Stimulated activated CD8-positive, alpha-beta memory T cell treated with anti-CD3 and anti-CD28 coated beads, Interleukin-4, amount 100 ng/mL, for 48 hours (primary cell): ENCODE data around the gene COL15A1.

ENCODE experiments used
- DNase-seq: peaks from one replicate; pipeline ENCODE4 v3.0.0-alpha.2; 2020

The COL15A1 gene

DNA sequence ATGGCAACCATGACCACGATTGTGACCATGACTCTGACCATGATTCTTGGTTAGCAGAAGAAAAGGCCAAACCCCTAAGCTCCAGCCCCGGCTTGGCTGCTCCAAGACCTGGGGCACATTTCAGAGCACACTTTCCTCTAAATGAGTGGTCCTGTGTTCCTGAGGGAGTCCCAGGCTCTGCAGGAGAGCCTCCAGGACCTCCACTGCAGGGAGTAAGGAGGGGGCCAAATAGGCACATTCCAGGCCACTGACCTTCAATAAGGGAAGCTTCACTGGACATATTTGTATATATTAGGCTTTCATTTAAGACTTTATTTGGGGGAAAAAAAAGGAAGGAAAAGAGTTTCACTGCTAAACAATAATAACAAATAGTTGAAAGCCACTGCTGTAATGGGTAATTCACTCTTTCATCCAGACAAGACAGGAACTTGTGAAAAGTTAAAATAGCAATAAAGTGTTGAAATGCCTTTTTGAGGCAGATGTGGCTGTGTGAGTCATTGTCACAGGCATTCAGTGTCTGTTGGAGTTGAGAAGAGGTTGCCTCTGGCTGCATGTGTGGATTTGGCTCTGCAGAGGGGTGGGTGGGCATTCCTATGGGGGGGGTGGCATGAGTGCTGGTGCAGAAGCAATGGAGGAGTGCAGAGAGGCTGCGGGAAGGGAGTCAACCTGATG is 97.3 kb downstream of the COL15A1 start:
- DNase-seq: no peak

DNA sequence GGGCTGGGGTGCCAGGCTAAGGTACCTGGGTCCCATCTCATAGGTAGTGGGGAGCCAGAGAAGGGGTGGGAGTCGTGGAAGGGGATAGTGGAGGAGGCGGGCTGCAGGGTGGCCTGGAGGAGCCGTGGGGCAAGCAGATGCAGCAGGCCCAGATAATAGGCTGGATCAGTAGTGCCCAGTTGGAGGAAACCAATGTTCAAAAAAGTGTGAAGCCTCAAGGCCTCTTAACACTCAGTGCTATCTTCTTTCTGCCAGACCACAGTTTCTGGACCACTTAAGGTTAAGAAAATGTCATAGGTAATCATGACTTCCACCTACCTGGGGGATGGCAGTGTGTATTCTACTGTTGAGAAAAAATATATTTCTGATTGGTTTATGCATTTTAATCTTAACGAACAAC is 97.9 kb downstream of the COL15A1 start:
- no peak for DNase-seq

DNA sequence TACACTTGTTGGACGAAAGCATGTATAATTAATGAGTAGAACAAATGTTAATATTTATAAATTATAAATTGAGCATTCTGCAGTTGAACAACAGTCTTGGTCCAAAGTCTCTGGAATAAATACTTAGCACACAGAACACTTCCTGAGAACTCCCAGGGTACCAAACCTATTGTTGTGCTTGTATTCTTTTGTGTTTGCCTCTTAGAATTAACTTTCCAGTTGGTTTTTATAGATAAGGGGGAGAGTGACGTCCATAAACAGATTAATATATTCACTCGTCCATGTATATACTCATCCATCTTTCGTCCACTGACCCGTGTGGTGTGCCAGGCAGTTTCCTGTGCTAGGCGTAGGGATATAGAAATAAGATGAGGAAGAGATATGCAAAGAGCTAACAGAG is 98.9 kb downstream of the COL15A1 start:
- DNase-seq: no peak

DNA sequence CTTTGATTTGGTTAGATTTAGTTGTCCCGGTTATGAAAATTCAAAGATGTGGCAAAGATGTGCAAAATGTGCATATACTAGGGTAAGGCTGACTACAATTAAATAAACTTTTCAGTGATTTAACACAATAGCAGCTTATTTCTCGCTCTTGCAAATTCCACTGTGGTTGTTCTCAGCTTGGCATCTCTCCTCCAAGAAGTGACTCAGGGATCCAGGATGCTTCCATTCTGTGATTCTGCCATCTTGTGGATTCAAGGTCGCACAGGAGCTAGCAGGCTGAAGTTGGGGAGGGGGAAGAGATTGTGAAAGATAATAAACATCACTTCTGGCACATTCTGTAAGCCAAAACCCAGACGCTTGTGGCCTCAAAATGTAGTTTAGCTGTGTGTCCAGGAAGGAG is 101.1 kb downstream of the COL15A1 start:
- no peak for DNase-seq

DNA sequence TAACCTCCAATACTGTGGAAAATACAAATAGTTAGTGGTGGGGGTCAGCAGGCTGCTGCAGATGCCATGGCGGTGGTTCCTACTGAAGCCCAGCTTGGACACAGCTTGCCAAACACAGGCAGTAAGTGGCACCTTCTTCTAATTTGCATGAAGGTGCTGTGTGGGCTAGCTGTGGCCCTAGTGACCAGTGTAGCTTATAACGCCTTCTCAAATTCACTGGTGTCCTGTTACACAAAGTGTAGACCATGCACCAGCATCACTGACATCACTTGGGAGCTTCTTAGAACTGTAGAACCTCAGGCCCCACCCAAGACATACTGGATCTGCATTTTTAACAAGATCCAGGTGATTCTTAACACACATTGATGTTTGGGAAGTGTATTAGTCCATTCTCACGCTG is 102.4 kb downstream of the COL15A1 start:
- DNase-seq: no peak

DNA sequence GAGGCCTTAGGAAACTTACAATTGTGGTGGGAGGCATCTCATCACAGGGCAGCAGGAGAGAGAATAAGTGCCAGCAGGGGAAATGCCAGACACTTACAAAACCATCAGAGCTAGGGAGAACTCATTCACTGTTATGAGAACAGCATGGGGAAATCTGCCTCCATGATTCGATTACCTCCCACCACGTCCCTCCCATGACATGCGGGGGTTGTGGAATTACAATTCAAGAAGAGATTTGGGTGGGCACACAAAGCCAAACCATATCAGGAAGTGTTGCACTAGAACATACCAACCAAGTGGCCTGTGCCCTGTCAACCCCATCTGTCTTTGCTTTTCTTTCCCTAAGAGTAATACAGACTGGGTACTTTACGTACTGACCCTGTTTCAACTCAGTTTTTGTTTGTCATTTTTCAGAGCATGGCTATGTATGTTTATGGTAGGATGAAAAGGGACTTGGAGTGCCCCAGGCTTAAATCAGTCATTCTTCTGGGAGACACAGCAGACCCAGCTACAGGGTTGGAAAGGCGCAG is 102.9 kb downstream of the COL15A1 start:
- no peak for DNase-seq

DNA sequence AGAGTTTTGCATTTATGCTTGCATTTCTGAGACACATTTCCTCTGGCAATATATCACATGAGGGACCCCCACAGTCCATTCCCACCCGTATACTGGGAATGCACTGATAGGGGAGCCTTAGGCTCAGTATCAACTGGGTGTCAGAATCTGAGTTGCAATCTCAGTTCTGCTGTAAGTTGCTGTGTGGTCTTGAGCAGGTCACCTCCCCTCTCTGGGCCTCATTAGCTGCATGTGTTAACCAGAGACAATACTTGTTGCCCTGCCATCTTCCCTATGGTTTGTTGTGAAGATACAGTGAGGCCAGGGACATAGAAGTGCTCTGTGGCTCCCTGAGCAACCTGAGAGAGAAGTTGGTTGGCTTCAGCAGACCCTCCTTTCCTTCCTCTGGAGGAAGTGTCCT is 105.5 kb downstream of the COL15A1 start:
- DNase-seq: no peak

DNA sequence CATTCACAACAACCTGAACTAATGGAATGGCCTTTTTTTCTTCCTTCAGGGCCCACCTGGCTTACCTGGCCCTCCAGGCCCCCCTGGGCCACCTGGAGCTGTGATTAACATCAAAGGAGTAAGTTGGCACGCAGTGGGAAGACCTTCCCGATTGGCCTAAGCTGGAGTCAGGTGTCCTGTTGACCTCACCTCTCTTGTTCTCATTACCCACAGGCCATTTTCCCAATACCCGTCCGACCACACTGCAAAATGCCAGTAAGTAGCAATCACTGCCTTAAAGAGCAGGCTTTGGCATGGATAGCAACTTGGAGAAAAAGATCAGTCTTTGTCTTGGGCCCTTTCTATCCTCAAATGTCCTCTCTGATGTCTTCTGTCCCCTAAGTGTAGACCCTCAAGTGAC is 105.9 kb downstream of the COL15A1 start:
- DNase-seq: no peak

DNA sequence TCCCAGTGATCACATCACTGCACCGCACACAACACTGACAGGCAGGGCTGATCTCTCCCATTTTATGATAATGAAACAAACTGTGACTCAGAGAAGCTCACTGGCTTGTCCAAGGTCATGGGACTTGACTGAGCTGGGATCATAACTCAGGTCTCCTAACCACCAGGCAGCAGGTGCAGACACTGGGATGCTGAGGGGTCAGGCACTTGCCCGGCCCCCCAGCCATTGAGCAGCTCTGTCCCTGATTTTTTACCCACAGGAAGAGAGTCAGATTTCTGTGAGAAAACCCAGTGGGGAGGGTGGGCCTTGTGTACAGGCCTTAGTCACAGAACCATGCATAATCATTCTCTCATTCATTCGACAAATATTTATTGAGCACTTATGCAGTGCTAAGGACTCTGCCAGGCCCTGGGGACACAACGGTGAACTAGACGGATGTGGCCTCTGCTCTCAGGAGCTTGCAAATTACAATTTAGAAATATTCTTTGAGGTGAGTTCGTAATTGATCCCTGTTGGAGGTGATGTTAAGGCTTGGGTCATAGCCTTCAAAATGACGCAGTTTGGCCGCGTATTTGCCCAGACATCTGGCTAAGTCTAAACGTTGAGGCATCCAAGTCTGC is 106.7 kb downstream of the COL15A1 start:
- no peak for DNase-seq

DNA sequence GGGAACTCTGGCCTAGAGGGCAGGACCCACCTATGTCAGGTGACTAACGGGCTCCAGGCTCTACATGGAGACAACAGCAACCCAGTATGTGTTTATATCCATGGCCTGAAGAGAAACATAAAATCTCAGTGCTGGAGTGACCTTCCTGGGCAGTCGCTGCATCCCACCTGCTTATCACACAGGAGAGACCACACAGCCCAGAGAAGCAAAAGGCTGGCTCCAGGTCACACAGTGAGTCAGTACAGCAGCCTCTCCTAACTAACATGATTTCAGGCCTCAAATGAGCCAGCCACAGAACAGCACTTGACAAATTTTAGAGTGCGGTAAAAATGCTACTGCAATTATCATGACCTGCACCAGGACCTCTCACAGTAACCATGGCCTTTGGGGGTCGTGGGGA is 107.2 kb downstream of the COL15A1 start:
- DNase-seq: no peak

DNA sequence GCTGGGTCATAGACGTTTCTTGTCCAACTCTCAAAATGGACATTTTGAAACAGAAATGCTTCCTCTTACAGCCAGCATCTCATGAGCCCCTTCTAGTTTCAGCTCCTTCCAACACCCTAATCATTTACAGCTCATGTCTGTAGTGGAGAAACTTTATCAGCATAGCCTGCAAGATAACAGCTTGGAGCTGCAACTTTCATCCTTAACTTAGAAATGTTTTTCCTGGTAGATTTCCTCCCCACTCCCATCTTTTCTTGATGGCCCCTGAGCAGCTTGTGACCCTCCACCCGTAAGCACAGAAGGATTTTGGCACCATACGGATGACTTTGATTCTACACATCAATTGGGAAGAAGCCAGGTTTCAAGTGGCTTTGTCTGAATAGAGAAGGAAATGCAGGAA is 107.7 kb downstream of the COL15A1 start:
- no peak for DNase-seq

DNA sequence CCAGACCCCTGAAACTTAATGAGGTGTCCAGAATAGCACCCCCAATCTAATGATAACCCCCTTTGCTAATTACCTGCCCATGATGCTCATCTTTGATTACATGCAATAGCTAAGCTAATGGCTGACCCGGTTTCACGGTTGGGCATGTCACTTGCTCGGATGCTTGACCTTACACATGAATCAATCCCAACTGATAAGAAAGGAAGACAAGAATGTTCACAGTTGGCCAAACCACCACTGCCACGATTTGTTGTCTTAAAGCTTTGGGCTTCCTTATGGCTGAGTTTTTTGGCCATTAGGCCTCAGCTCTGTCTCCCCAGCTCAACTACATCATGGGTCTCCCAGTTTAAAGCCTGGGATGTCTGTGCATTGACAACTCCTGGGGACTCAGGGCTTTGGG is 108.1 kb downstream of the COL15A1 start:
- DNase-seq: no peak

DNA sequence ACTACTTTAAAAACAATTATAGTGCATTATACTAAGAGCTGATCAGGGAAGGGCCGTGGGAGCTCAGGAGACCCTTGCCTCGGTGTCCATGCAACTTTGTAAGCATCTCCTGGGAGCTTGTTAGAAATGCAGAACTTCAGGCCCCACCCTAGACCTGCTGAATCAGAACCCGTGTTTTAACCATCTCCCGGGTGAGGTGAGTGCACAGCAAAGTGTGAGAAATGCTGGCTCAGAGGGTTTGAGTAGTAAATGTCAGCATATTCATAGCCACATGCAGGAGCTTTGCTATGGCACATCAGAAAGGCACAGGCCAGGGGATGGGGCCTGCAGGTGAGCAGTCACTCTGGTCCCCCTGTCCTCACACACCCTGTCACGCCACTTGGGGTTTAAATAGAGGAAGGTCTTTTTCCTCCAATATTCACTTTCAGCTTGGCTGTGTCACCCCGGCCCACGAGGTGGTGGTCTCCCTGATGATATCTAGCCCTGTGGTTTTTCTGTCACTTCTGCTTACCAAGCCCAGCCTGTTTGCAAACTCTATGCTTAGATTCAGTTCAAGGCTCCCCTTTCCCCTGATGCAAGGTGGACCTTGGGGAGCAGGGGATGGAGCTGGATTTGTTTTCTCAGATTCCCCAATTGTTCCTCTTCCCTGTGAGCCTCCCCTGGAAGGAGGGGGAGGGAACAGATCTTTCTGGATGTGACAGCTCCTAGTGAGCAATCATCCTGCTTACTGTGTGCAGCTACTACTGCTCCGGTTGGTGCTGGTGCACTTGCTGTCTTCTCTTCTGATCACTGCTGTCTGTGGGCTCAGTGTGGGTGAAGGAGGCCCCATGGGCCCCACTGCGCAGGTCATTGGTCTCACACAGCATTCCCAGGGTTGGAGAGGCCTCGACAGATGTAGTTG is 109.4 kb downstream of the COL15A1 start:
- DNase-seq: no peak

DNA sequence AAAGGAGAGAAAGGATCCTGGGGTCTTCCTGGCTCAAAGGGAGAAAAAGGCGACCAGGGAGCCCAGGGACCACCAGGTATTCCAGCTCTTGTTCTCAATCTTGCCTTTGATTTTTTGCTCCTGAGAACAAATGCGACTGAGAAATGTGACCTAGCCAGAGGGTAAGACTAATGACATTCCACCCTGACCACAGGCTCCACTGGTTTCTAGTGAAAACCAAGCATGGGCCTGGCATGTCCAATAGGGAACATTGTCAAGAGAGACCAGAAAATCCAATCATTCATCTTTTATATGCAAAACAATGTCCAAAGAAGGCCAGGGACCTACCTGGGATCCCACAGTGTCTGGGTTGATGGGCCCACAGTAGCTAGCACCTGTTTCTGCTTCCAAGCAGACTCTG is 110.9 kb downstream of the COL15A1 start:
- no peak for DNase-seq

DNA sequence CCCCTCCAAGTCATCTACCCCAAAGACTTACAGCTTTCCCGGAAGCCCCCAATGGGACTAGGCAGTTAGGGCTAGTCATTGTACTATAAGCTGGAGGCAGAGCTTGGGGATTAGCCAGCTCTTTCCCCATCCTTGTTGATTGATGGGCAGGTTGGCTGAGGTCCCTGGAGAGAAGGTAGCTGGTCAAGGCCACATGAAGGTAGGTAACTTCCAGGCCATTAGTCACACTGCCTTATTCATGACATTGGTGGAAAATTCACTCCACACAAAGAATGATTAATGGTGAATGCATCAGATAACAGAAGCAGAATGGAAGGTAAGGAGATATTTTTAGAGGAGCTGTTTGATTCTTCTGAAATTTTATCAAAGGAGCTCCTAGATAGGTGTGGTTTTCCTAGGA is 111.7 kb downstream of the COL15A1 start:
- DNase-seq: no peak

DNA sequence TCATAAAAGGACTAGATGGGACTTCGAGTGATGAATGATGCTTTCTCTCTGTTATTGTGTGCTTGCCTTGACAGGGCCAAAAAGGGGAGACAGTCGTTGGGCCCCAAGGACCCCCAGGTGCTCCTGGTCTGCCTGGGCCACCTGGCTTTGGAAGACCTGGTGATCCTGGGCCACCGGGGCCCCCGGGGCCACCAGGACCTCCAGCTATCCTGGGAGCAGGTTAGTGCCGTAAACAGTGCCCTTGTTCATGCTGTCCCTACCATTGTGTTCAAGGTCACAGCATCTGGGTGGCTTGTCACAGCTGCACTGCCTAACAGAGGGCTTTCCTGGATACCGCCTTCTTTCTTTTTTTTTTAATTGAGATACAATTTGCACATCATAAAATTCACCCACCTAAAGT is 112.5 kb downstream of the COL15A1 start:
- no peak for DNase-seq

DNA sequence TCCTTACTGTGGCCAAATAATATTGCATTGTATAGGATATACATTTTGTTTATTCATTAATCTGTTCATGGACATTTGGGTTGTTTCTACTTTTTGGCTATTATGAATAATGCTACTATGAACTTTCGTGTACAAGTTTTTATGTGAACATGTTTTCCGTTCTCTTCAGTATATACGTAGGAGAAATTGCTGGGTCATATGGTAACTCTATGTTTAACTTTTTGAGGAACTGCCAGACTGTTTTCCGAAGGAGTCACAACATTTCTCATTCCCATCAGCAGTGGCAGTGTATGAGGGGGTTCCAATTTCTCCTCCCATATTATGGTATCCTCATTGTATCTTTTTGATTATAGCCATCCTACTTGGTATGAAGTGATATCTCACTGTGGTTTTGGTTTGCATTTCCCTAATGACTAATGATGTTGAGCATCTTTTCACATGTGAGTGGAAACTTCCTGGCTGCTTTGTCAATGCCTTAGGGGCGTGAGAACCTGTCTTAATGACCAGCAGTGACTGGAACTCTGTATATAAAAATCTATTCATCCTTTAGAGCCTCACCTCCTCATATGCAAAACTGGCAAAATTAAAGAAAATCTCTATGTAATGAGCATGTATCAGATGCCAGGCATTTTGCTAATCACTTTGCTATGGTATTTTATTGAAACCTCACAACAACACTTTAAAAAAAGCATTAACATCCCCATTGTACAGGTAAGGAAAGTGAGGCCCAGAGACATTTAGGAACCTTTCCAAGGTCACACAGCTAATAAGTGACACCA is 113.4 kb downstream of the COL15A1 start:
- no peak for DNase-seq

DNA sequence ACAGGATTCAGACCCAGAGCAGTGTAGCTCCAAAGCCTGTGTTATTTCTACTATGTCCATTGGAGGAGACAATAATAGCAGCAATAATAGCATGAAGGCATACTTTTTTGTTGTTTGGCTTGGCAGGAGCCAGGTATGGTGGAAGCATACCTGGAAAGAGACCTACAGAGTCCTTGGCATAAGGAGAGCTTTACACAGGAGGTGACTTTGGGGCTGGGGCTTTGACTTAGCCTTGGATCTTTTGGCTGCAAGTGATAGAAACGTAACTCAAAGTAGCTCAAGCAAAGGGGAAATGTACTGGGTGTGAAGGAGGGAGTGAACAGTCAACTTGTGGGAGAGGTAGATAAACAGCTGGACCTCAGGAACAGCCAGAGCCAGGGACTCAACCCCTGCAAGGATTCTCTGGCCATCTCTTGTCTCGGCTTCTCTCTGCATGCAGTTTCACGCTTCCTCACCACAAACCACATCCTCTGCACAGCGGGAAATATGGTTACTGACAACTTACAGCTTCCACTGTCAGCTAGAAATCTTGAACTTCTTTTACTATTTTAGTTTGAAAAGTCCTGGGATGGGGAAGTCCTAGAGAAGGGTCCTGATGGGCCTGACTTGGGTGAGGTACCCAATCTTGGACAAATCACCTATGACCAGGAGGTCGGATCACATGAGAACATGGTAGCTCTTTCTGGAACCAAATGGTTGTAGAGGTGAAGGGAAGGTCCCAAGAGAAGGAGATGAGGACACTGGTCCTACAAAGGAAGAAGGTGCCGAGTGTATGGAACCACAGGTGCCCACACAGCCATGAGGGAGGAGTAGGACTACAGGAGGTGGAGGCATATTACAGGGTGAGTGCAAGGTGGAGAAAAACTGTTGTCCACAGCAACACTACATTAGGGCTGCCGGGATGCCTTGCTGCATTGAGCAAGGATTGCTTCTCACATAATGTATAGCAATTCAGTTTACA is 114.2 kb downstream of the COL15A1 start:
- peak; percentile 79 for DNase-seq

DNA sequence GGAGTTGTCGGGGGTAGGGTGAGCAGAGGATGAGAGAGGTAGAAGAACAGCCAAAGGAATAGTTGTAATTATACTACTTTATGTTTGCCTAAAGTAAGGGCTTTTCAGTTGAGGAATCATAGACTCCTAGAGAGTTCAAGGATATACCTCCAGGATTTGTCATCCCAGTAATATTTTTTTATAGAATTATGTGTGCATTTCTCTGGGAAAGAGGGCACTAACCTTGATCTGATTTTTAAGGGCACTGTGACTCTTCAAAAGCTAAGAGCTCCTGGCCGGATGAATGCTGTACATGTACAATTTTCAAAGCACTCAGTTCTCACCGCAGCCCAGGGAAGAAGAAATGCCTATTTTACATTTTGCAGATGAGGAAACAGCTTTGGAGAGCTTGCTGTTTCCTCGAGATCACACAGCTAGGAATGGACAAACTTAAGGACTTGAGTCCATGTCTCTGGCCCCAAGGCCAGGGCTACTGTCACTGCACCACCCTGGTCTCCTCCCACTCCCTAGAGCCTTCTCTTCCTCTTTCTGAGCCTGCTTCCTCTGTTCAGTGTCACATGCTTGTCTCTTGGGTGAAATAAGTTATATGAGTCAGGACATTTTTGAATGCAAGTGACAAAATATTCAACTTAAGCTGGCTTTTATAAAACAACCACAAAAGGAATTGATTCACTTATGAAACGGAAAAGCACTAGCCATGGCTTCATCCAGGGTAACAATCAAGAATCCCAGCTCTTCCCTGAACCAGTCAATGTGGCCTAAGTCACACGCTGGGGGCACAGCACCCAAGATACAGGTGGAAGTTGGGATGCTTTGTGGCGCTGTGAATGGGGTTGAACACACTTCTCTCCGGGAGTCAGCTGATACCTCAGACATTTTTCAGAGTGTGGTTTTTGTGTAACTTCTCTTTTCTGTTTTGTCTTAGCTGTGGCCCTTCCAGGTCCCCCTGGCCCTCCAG is 115.5 kb downstream of the COL15A1 start:
- DNase-seq: no peak

DNA sequence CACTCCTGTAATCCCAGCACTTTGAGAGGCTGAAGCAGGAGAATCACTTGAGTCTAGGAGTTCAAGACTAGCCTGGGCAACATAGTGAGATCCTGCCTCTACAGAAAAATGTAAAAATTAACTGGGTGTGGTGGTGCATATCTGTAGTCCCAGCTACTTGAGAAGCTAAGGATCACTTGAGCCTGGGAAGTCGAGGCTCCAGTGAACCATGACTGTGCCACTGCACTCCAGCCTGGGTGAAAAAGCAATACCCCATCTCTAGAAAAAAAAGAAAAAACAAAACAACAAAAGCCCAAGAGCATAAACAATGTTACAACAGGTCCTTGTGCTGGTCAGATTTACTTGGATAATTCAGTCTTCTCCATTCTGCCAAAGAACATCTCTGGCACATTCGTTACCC is 116.9 kb downstream of the COL15A1 start:
- DNase-seq: no peak

DNA sequence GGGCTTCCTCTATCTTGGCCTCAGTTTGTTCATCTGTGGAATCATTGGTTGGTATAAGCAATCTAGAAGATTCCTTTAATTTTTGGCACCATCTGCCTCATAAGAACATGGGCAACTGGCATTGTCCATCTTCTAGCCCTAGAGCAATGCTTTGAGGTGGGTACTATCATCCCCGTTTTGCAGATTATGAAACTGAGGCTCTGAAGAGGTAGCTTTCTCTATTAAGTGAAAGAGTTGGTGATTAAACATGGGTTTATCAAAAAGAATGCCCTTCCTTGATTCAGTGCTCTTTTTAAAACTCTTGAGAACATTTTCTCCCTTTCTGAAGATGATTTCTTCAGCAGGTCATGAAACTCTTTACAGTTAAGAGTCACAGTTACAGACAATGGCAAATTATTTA is 118.8 kb downstream of the COL15A1 start:
- no peak for DNase-seq
